Measurements from ENCODE around the gene CDH15. TPM values are rescaled to one million over a fixed set of nuclear protein-coding genes. Genes with fewer than 3 reads are reported as not detected.

Gene CDH15
- total RNA-seq, 1 donor from 2014 or later, result 0.18 TPM

GRCh38 chr16:89222931-89223330 is 51.4 kb downstream of the CDH15 start:
- peaks cover 28% of the 10 kb centered on the region for H3K9me3 ChIP-seq (ENCODE audit: insufficient read depth, low read depth, low read length)
- H3K4me1 ChIP-seq (ENCODE audit: insufficient read depth, low read length), result peaks cover 3% of the 10 kb centered on the region
- peaks cover 43% of the 10 kb centered on the region for H3K36me3 ChIP-seq (ENCODE audit: insufficient read depth, low read length)
- H2AFZ ChIP-seq (ENCODE audit: low read depth, low read length), result no peak overlapping the region
- H3K4me3 Mint-ChIP-seq (ENCODE audit: unreplicated experiment), result no peak overlapping the region
- no peak overlapping the region for H3K27ac Mint-ChIP-seq (ENCODE audit: unreplicated experiment)
- DNase-seq (ENCODE audit: low read depth), result no peak
- H3K27me3 Mint-ChIP-seq (ENCODE audit: low read depth, unreplicated experiment), result no peaks in the 10 kb centered on the region
- no peaks in the 10 kb centered on the region for H3K27me3 ChIP-seq (ENCODE audit: insufficient read depth, low read length)
- no peak overlapping the region for H3K4me2 ChIP-seq (ENCODE audit: low read length)
- no peak overlapping the region for H3K4me3 ChIP-seq (ENCODE audit: insufficient read depth, low read depth, low read length)
- peaks cover 33% of the 10 kb centered on the region for H3K79me2 ChIP-seq (ENCODE audit: insufficient read depth, low read length)
- no peak for FAIRE-seq
- peaks cover 24% of the 10 kb centered on the region for H4K20me1 ChIP-seq (ENCODE audit: insufficient read depth, low read length)
- H3K36me3 Mint-ChIP-seq (ENCODE audit: low read depth, unreplicated experiment), result peaks cover 50% of the 10 kb centered on the region
- peaks cover 20% of the 10 kb centered on the region for H3K9me3 Mint-ChIP-seq (ENCODE audit: unreplicated experiment)
- H3K9ac ChIP-seq (ENCODE audit: low read length), result no peak overlapping the region
- no peak overlapping the region for H3K27ac ChIP-seq (ENCODE audit: low read depth, low read length)
- no peak for TF ChIP-seq EZH2 (IDR thresholded peaks at IDR 0.05; ENCODE audit: insufficient read depth, low read length)
- no peak for TF ChIP-seq CTCF (IDR thresholded peaks at IDR 0.05; ENCODE audit: insufficient read depth, low read depth, low read length)
- no peaks in the 10 kb centered on the region for H3K4me1 Mint-ChIP-seq (ENCODE audit: low read depth, unreplicated experiment)

- no peak for TF ChIP-seq CTCF (IDR thresholded peaks at IDR 0.05; ENCODE audit: insufficient read depth, low read depth, low read length)
- no peak for TF ChIP-seq EZH2 (IDR thresholded peaks at IDR 0.05; ENCODE audit: insufficient read depth, low read length)
- Histone ChIP-seq H3K4me1 (ENCODE audit: insufficient read depth, low read length) (no peaks in the 10 kb centered on the region), H4K20me1 (ENCODE audit: insufficient read depth, low read length) (peaks cover 26% of the 10 kb centered on the region), H2AFZ (ENCODE audit: low read depth, low read length) (no peak overlapping the region), H3K4me2 (ENCODE audit: low read length) (no peak overlapping the region), H3K27ac (ENCODE audit: low read depth, low read length) (no peak overlapping the region), H3K27me3 (ENCODE audit: insufficient read depth, low read length) (no peaks in the 10 kb centered on the region), H3K79me2 (ENCODE audit: insufficient read depth, low read length) (peaks cover 37% of the 10 kb centered on the region), H3K4me3 (ENCODE audit: insufficient read depth, low read depth, low read length) (no peak overlapping the region), H3K36me3 (ENCODE audit: insufficient read depth, low read length) (peaks cover 53% of the 10 kb centered on the region), H3K9ac (ENCODE audit: low read length) (no peak overlapping the region), H3K9me3 (ENCODE audit: insufficient read depth, low read depth, low read length) (peaks cover 44% of the 10 kb centered on the region)
- H3K4me1 Mint-ChIP-seq (ENCODE audit: low read depth, unreplicated experiment), result no peaks in the 10 kb centered on the region
- peaks cover 33% of the 10 kb centered on the region for H3K9me3 Mint-ChIP-seq (ENCODE audit: unreplicated experiment)
- no peak overlapping the region for H3K27ac Mint-ChIP-seq (ENCODE audit: unreplicated experiment)
- H3K4me3 Mint-ChIP-seq (ENCODE audit: unreplicated experiment), result no peak overlapping the region
- DNase-seq (ENCODE audit: low read depth) (no peak), FAIRE-seq (no peak)
- no peaks in the 10 kb centered on the region for H3K27me3 Mint-ChIP-seq (ENCODE audit: low read depth, unreplicated experiment)
- H3K36me3 Mint-ChIP-seq (ENCODE audit: low read depth, unreplicated experiment), result peaks cover 64% of the 10 kb centered on the region
Observed at GRCh38 chr16:89224665-89225064, 53.1 kb downstream of the CDH15 start.

GRCh38 chr16:89230255-89230654 is 58.7 kb downstream of the CDH15 start:
- no peak for DNase-seq (ENCODE audit: low read depth)
- Histone ChIP-seq H3K27ac (ENCODE audit: low read depth, low read length) (no peak overlapping the region), H3K36me3 (ENCODE audit: insufficient read depth, low read length) (peaks cover 56% of the 10 kb centered on the region), H3K79me2 (ENCODE audit: insufficient read depth, low read length) (peaks cover 37% of the 10 kb centered on the region), H3K4me3 (ENCODE audit: insufficient read depth, low read depth, low read length) (no peak overlapping the region), H4K20me1 (ENCODE audit: insufficient read depth, low read length) (peaks cover 20% of the 10 kb centered on the region), H3K9ac (ENCODE audit: low read length) (no peak overlapping the region), H3K4me1 (ENCODE audit: insufficient read depth, low read length) (no peaks in the 10 kb centered on the region), H3K9me3 (ENCODE audit: insufficient read depth, low read depth, low read length) (peaks cover 83% of the 10 kb centered on the region), H2AFZ (ENCODE audit: low read depth, low read length) (no peak overlapping the region), H3K27me3 (ENCODE audit: insufficient read depth, low read length) (no peaks in the 10 kb centered on the region), H3K4me2 (ENCODE audit: low read length) (no peak overlapping the region)
- H3K9me3 Mint-ChIP-seq (ENCODE audit: unreplicated experiment), result peaks cover 48% of the 10 kb centered on the region
- H3K4me1 Mint-ChIP-seq (ENCODE audit: low read depth, unreplicated experiment), result no peaks in the 10 kb centered on the region
- no peak for TF ChIP-seq EZH2 (IDR thresholded peaks at IDR 0.05; ENCODE audit: insufficient read depth, low read length)
- no peak for TF ChIP-seq CTCF (IDR thresholded peaks at IDR 0.05; ENCODE audit: insufficient read depth, low read depth, low read length)
- H3K27ac Mint-ChIP-seq (ENCODE audit: unreplicated experiment), result no peak overlapping the region
- H3K27me3 Mint-ChIP-seq (ENCODE audit: low read depth, unreplicated experiment), result no peaks in the 10 kb centered on the region
- H3K4me3 Mint-ChIP-seq (ENCODE audit: unreplicated experiment), result no peak overlapping the region
- peaks cover 88% of the 10 kb centered on the region for H3K36me3 Mint-ChIP-seq (ENCODE audit: low read depth, unreplicated experiment)
- FAIRE-seq, result no peak

All from astrocyte (in vitro differentiated cells and primary cell).